ENCODE data around the gene ATP9B.

Gene ATP9B

GRCh38 chr18:79217979-79218604 is 148.9 kb downstream of the ATP9B start:
- TF ChIP-seq POLR2AphosphoS5 (IDR thresholded peaks at IDR 0.05; ENCODE audit: low read depth, low read length) (no peak), REST (IDR thresholded peaks at IDR 0.05; ENCODE audit: insufficient read depth in 1 of 2, low read depth in 2 of 2, low read length in 2 of 2) (no peak), SIN3A (IDR thresholded peaks at IDR 0.05; ENCODE audit: borderline replicate concordance, insufficient read depth, low read length) (no peak), TAF1 (IDR thresholded peaks at IDR 0.05; ENCODE audit: borderline replicate concordance, insufficient read depth, low read length) (no peak), FOXP2 (optimal IDR thresholded peaks at IDR 0.05; ENCODE audit: borderline replicate concordance, extremely low read depth, extremely low read length, insufficient read depth) (no peak)

GRCh38 chr18:79218605-79219190 is 149.5 kb downstream of the ATP9B start:
- TF ChIP-seq SIN3A (IDR thresholded peaks at IDR 0.05; ENCODE audit: borderline replicate concordance, insufficient read depth, low read length): no peak
- no peak for TF ChIP-seq FOXP2 (optimal IDR thresholded peaks at IDR 0.05; ENCODE audit: borderline replicate concordance, extremely low read depth, extremely low read length, insufficient read depth)
- TF ChIP-seq REST (IDR thresholded peaks at IDR 0.05; ENCODE audit: insufficient read depth in 1 of 2, low read depth in 2 of 2, low read length in 2 of 2): no peak
- TF ChIP-seq POLR2AphosphoS5 (IDR thresholded peaks at IDR 0.05; ENCODE audit: low read depth, low read length): no peak
- TF ChIP-seq TAF1 (IDR thresholded peaks at IDR 0.05; ENCODE audit: borderline replicate concordance, insufficient read depth, low read length): no peak

- no peak for TF ChIP-seq REST (IDR thresholded peaks at IDR 0.05; ENCODE audit: insufficient read depth in 1 of 2, low read depth in 2 of 2, low read length in 2 of 2)
- TF ChIP-seq SIN3A (IDR thresholded peaks at IDR 0.05; ENCODE audit: borderline replicate concordance, insufficient read depth, low read length): no peak
- no peak for TF ChIP-seq POLR2AphosphoS5 (IDR thresholded peaks at IDR 0.05; ENCODE audit: low read depth, low read length)
- TF ChIP-seq TAF1 (IDR thresholded peaks at IDR 0.05; ENCODE audit: borderline replicate concordance, insufficient read depth, low read length): no peak
- no peak for TF ChIP-seq FOXP2 (optimal IDR thresholded peaks at IDR 0.05; ENCODE audit: borderline replicate concordance, extremely low read depth, extremely low read length, insufficient read depth)
These were observed 151.9 kb downstream of the ATP9B start for GRCh38 chr18:79221136-79221535.

GRCh38 chr18:79222790-79223189 is 153.6 kb downstream of the ATP9B start:
- no peak for TF ChIP-seq TAF1 (IDR thresholded peaks at IDR 0.05; ENCODE audit: borderline replicate concordance, insufficient read depth, low read length)

- TF ChIP-seq REST (IDR thresholded peaks at IDR 0.05; ENCODE audit: insufficient read depth in 1 of 2, low read depth in 2 of 2, low read length in 2 of 2) (no peak), FOXP2 (optimal IDR thresholded peaks at IDR 0.05; ENCODE audit: borderline replicate concordance, extremely low read depth, extremely low read length, insufficient read depth) (no peak), SIN3A (IDR thresholded peaks at IDR 0.05; ENCODE audit: borderline replicate concordance, insufficient read depth, low read length) (no peak), TAF1 (IDR thresholded peaks at IDR 0.05; ENCODE audit: borderline replicate concordance, insufficient read depth, low read length) (no peak), POLR2AphosphoS5 (IDR thresholded peaks at IDR 0.05; ENCODE audit: low read depth, low read length) (no peak)
These were observed 154.2 kb downstream of the ATP9B start for GRCh38 chr18:79223431-79223830.
